Activated T-helper 1 cell treated with anti-CD3 and anti-CD28 coated beads, Interleukin-12 subunit alpha, Interleukin-12 subunit beta, Interleukin-2, Interleukin-4 antibody, amounts not matched to agents 30 ng/mL and 10 ng/mL and 1 ng/mL, durations not matched to agents 14 hours and 24 hours and 36 hours (primary cell): ENCODE measurements around the gene PTPN5. TPM values are rescaled to one million over a fixed set of nuclear protein-coding genes. Genes with fewer than 3 reads are reported as not detected.

Source experiments
- DNase-seq: peaks from one replicate; pipeline ENCODE4 v3.0.0; 2021; ENCODE audit warnings: low spot score
- H3K27ac Mint-ChIP-seq: one replicate; pipeline ENCODE4 v1.8.0; 2021; ENCODE audit warnings: mild to moderate bottlenecking, mixed read lengths
- H3K27me3 Mint-ChIP-seq: one replicate; pipeline ENCODE4 v1.8.0; 2022; ENCODE audit warnings: mild to moderate bottlenecking, moderate library complexity, mixed read lengths; ENCODE audit not compliant: insufficient read depth
- H3K36me3 Mint-ChIP-seq: one replicate; pipeline ENCODE4 v1.8.0; 2021; ENCODE audit warnings: low read depth, mixed read lengths
- H3K4me1 Mint-ChIP-seq: one replicate; pipeline ENCODE4 v1.8.0; 2021; ENCODE audit warnings: low read depth, mixed read lengths
- H3K4me3 Mint-ChIP-seq: one replicate; pipeline ENCODE4 v1.8.0; 2021; ENCODE audit warnings: mild to moderate bottlenecking, moderate library complexity, mixed read lengths
- H3K9me3 Mint-ChIP-seq: one replicate; pipeline ENCODE4 v1.8.0; 2021; ENCODE audit warnings: mixed read lengths
- intact Hi-C: fragments of 100-400 bp; cut with micrococcal nuclease; formaldehyde crosslinking; loops from one replicate; pipeline ENCODE4 v1.15.1; 2024
- total RNA-seq: library from RNA; stranded (reverse); gene quantifications from 2 replicates; pipeline ENCODE4 v1.2.3, GENCODE V29; 2022

PTPN5 gene
- total RNA-seq, 1 donor from 2014 or later: not detected

GRCh38 chr11:18748766-18749365 lies 42.7 kb downstream of the PTPN5 start:
- no peaks in the 10 kb centered on the region for H3K36me3 Mint-ChIP-seq
- intact Hi-C loops: no loop called here
- peaks cover 20% of the 10 kb centered on the region for H3K27me3 Mint-ChIP-seq
- H3K9me3 Mint-ChIP-seq: no peaks in the 10 kb centered on the region
- no peak for DNase-seq
- H3K4me1 Mint-ChIP-seq: no peaks in the 10 kb centered on the region
- H3K27ac Mint-ChIP-seq: no peak overlapping the region
- no peak overlapping the region for H3K4me3 Mint-ChIP-seq

- peaks cover 7% of the 10 kb centered on the region for H3K27me3 Mint-ChIP-seq
- no peak overlapping the region for H3K27ac Mint-ChIP-seq
- H3K36me3 Mint-ChIP-seq: no peaks in the 10 kb centered on the region
- DNase-seq: no peak
- H3K4me1 Mint-ChIP-seq: no peaks in the 10 kb centered on the region
- H3K4me3 Mint-ChIP-seq: no peak overlapping the region
- intact Hi-C loops: no loop called here
- H3K9me3 Mint-ChIP-seq: no peaks in the 10 kb centered on the region
These were observed 46.3 kb downstream of the PTPN5 start for GRCh38 chr11:18745251-18745650.

- no peak for DNase-seq
- Mint-ChIP-seq H3K36me3 (no peaks in the 10 kb centered on the region), H3K9me3 (no peaks in the 10 kb centered on the region), H3K27ac (no peak overlapping the region), H3K4me1 (no peaks in the 10 kb centered on the region), H3K4me3 (no peak overlapping the region), H3K27me3 (peaks cover 7% of the 10 kb centered on the region)
- intact Hi-C loops: no loop called here
These were observed 47.6 kb downstream of the PTPN5 start for GRCh38 chr11:18743900-18744514.

DNA sequence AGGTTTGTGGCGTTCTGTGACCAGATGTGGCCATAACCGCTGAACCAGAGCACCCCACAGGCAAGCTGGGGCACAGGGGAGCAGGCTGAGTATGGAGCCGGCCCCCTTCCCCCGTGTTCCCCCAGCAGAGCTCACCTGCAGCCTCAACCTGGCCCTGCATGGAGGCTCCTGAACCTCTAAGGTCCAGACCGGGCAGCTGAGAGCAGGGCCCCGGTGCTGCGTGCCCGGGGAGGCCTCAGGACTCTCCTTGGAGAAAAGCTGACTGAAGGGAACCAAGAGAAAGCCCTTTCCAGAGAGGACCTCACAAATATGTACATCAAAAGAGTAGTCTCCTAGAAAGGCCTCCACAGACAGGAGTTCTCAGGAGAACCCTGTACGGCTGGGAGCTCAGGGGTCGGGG lies 48.2 kb downstream of the PTPN5 start:
- Mint-ChIP-seq H3K4me1 (no peaks in the 10 kb centered on the region), H3K36me3 (no peaks in the 10 kb centered on the region), H3K27me3 (peaks cover 2% of the 10 kb centered on the region), H3K27ac (no peak overlapping the region), H3K4me3 (no peak overlapping the region), H3K9me3 (no peaks in the 10 kb centered on the region)
- intact Hi-C loops: no loop called here
- DNase-seq: no peak

GRCh38 chr11:18741783-18742182 lies 49.8 kb downstream of the PTPN5 start:
- no peaks in the 10 kb centered on the region for H3K9me3 Mint-ChIP-seq

GRCh38 chr11:18739685-18740084 lies 51.9 kb downstream of the PTPN5 start:
- H3K9me3 Mint-ChIP-seq: no peaks in the 10 kb centered on the region
- no peak overlapping the region for H3K27ac Mint-ChIP-seq
- no peak for DNase-seq
- H3K27me3 Mint-ChIP-seq: no peaks in the 10 kb centered on the region
- intact Hi-C loops: no loop called here
- no peaks in the 10 kb centered on the region for H3K4me1 Mint-ChIP-seq
- H3K4me3 Mint-ChIP-seq: no peak overlapping the region
- no peaks in the 10 kb centered on the region for H3K36me3 Mint-ChIP-seq

More at GRCh38 chr11:18741783-18742182, 49.8 kb downstream of the PTPN5 start:
- no peak for DNase-seq
- intact Hi-C loops: no loop called here
- no peaks in the 10 kb centered on the region for H3K27me3 Mint-ChIP-seq
- no peak overlapping the region for H3K27ac Mint-ChIP-seq
- H3K36me3 Mint-ChIP-seq: no peaks in the 10 kb centered on the region
- no peak overlapping the region for H3K4me3 Mint-ChIP-seq
- H3K4me1 Mint-ChIP-seq: no peaks in the 10 kb centered on the region

DNA sequence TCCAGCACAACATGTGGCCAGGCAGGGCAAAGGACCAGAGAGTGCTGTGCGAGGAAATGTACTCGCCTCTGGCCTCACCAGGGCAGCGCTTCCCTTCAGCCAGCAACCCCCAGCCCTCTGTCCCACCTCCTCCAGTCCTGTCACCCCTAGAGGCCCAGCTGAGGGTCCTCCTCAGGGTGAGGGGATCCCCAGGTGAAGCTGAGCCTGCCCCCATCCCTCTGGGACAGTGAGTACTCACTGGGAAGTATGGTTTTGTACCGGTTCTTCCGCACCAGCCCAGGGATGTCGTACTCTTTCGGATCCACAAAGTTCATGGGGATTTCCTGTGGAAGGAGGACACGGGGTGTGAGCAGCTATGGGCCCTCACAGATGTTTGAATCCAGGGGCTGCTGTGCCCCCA lies 54.0 kb downstream of the PTPN5 start:
- Mint-ChIP-seq H3K27ac (no peak overlapping the region), H3K9me3 (no peaks in the 10 kb centered on the region), H3K4me3 (no peak overlapping the region), H3K27me3 (no peaks in the 10 kb centered on the region), H3K4me1 (no peaks in the 10 kb centered on the region), H3K36me3 (no peaks in the 10 kb centered on the region)
- DNase-seq: no peak
- intact Hi-C loops: no loop called here

DNA sequence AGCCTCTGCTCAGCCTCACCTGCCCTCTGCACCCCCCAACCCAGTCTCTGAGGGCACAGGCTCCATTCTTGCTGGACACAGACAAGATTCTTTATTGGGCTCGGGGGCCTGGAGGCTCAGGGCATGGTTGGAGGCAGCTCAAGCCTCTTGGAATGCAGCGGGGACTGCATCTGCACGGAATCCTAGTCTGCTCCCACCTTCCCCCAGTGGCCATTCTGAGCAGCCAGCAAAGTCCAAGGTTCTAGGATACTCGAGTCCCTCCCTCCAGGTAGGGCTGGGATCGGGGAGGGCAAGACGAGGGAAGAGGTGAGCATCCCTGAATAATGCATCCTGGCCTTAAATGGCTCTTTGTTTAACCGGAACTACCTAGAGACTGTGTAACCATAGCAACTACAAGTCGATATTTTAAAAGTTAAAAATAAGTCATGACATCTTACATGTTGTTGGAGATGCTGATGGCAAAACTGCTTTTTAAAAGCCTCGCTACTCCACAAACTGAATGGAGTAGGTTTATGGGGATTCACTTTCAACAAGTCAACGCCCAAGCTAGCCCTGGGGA lies 54.9 kb downstream of the PTPN5 start:
- Mint-ChIP-seq H3K27me3 (no peaks in the 10 kb centered on the region), H3K4me1 (no peaks in the 10 kb centered on the region), H3K9me3 (no peaks in the 10 kb centered on the region), H3K4me3 (no peak overlapping the region), H3K36me3 (no peaks in the 10 kb centered on the region), H3K27ac (no peak overlapping the region)
- no peak for DNase-seq
- intact Hi-C loops: no loop called here

- DNase-seq: no peak
- Mint-ChIP-seq H3K27me3 (no peaks in the 10 kb centered on the region), H3K4me1 (no peaks in the 10 kb centered on the region), H3K27ac (no peak overlapping the region), H3K4me3 (no peak overlapping the region), H3K36me3 (no peaks in the 10 kb centered on the region), H3K9me3 (no peaks in the 10 kb centered on the region)
- intact Hi-C loops: no loop called here
These were observed 58.4 kb downstream of the PTPN5 start for GRCh38 chr11:18733202-18733601.

DNA sequence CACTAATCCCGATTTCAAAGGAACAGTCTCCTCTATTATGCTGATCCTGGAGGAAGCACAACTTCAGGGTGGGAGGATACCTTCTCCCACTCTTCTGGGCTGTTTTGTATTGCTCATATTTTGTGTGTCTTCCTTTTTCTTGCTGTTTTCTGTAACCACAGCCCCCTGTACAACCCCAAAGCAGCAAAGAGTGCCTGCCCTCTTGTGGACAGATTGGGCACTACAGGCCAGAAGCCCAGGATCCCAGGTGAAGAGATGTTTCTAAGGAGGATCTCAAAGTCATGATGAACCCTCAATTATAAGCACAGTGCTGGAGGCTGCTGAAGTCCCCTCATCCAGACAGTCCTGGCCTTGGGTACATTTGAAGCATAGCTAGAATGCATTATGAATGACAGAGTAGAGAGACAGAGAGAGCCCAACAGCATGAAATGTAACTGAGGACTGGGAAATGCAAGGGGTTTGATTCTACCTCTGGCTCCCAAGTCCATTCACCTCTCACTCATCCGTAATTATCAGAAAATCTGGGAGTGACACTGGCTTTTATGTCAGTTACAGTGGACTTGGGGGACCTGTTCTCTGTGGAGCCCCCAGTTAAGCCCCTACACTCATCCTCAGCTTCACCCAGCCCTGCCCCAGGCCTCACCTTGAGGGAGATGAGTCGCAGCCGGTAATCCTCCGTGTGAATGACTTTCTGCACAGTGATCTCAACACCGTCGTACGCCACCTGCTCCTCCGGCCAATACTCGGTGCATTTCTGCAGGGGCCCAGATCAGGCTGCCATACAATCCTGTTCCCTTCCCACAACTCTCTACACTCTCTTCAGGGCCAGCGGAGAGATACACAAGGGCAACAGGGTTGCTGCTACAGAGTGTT lies 59.4 kb downstream of the PTPN5 start:
- Mint-ChIP-seq H3K27ac (no peak overlapping the region), H3K36me3 (no peaks in the 10 kb centered on the region), H3K4me1 (no peaks in the 10 kb centered on the region), H3K9me3 (no peaks in the 10 kb centered on the region), H3K4me3 (no peak overlapping the region), H3K27me3 (no peaks in the 10 kb centered on the region)
- intact Hi-C loops: loop anchor here (1.0 kb wide), 5 partner anchors 32 to 617 kb away; no protein-coding TSS in a partner anchor
- DNase-seq: peak; percentile 47

- Mint-ChIP-seq H3K36me3 (no peaks in the 10 kb centered on the region), H3K9me3 (no peaks in the 10 kb centered on the region), H3K27ac (no peak overlapping the region), H3K4me1 (no peaks in the 10 kb centered on the region), H3K4me3 (no peak overlapping the region), H3K27me3 (no peaks in the 10 kb centered on the region)
- no peak for DNase-seq
- intact Hi-C loops: no loop called here
These were observed 60.2 kb downstream of the PTPN5 start for GRCh38 chr11:18731441-18731840.

DNA sequence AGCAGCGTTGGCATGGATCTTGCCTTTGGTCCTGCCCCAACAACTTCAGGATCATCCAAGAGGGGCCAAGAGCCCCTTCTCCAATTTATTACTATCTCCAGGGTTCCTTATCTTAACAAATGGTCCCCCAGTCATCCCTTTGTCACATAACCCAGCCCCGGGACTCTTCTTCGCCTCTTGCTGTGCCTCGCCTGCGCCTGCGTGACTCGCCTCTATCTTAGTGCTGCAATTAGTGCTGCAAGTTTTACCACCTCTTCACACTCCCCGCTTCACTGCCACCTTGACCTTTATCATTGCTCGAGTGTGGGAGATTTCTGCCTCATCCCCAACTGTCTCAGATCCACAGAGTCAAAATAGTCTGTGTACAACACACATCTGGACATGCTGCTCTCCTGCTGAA lies 61.6 kb downstream of the PTPN5 start:
- Mint-ChIP-seq H3K36me3 (no peaks in the 10 kb centered on the region), H3K4me3 (no peak overlapping the region), H3K27ac (no peak overlapping the region), H3K27me3 (peaks cover 5% of the 10 kb centered on the region), H3K4me1 (no peaks in the 10 kb centered on the region), H3K9me3 (no peaks in the 10 kb centered on the region)
- DNase-seq: no peak
- intact Hi-C loops: no loop called here

DNA sequence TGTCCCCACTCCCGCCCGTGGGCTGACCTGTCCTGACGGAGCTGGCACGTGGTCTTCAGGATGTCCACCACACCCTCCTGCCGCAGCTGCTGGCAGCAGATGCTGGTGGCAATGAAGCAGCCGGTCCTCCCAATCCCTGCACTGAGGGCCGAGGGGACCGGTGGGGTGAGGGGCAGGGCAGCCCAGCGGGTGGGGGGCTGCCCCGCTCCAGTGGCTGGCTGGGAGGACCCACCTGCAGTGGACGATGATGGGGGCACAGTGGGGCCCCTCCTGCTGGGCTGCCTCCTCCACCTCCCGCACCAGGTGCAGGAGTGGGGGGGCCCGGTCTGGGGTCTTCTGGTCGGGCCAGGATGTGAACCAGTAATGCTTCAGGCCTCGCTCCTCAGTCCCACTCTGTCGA lies 62.2 kb downstream of the PTPN5 start:
- H3K36me3 Mint-ChIP-seq: no peaks in the 10 kb centered on the region
- H3K27me3 Mint-ChIP-seq: peaks cover 5% of the 10 kb centered on the region
- H3K4me1 Mint-ChIP-seq: no peaks in the 10 kb centered on the region
- intact Hi-C loops: no loop called here
- H3K9me3 Mint-ChIP-seq: no peaks in the 10 kb centered on the region
- no peak overlapping the region for H3K27ac Mint-ChIP-seq
- H3K4me3 Mint-ChIP-seq: no peak overlapping the region
- DNase-seq: no peak
